HG02938 (cell line): ENCODE measurements around the gene PLCXD1.
"Not testable (repeated sequence)": the region's sequence is repeated elsewhere in the genome, so short reads cannot be mapped to it uniquely, and the experiment has no call there.

Experiments used
- ATAC-seq: cut with Tn5 transposase; IDR thresholded peaks from one replicate; pipeline ENCODE4 v1.9.1; 2021; ENCODE audit warnings: mild to moderate bottlenecking, moderate library complexity; ENCODE audit not compliant: unreplicated experiment

PLCXD1 gene

DNA sequence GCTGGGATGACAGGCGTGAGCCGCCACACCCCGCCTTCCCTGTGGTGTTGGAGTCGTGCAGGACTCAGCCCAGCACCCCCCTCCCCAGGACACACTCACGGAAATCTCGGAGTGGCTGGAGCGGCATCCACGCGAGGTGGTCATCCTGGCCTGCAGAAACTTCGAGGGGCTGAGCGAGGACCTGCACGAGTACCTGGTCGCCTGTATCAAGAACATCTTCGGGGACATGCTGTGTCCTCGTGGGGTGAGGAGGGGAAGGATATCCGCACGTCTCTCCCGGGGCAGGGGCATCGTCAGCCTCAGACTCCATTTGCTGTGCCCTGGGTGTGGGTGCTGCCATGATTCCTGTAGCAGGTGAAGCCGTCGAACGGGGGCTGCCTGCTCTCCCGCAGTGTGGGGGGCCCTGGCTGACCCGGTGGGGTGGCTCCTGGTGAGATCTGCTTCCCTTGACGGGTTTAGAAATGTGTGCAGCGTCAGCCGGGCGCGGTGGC lies 10.3 kb downstream of the PLCXD1 start:
- no peak for ATAC-seq

DNA sequence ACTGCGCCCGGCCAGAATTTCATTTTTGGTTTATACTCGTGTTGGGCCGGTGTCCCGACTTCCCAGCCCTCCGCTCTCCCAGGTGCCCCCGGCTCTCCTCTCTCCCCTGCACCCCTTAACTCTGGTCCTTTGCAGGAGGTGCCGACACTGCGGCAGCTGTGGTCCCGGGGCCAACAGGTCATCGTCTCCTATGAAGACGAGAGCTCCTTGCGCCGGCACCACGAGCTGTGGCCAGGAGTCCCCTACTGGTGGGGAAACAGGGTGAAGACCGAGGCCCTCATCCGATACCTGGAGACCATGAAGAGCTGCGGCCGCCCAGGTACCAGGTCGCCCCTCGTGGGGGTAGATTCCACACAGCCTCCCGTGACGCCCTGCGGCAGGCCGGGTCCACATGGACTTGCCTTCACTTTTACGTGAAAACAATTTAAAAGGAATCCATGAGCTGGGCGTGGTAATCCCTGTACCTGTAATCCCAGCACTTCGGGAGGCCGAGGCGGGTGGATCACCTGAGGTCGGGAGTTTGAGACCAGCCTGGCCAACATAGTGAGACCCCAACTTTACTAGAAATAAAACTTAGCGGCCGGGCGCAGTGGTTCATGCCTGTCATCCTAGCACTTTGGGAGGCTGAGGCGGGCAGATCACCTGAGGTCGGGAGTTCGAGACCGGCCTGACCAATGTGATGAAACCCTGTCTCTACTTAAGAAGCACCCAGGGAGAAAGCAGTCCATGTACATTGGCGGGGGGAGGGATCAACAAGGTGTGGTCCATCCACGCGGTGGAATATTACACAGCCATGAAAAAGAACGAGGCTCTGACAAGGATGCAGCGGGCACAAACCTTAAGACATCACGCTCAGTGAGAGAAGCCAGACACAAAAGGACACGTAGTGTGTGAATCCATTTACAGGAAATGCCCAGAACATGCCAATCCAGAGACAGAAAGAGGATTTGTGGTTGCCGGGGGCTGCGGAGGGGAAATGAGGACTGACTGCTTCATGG lies 12.0 kb downstream of the PLCXD1 start:
- ATAC-seq: no peak

DNA sequence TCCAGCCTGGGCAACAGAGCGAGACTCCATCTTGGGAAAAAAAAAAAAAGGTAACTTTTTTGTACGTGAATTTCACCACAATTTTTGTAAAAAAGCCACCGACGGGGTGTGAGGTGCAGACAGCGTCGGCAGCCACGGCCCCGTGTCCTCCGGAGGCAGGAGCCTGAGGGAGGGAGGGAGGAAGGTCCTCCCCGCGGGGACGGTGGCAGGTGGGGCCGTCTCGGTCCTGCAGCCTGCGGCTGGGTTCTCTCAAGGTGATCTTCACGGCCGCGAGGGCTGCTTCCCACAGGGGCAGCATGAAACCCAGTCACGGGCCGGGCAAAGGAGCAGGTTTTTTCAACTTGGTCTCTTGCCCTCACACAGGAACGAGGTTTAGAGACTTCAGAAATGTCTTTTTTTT lies 14.0 kb downstream of the PLCXD1 start:
- ATAC-seq: no peak

DNA sequence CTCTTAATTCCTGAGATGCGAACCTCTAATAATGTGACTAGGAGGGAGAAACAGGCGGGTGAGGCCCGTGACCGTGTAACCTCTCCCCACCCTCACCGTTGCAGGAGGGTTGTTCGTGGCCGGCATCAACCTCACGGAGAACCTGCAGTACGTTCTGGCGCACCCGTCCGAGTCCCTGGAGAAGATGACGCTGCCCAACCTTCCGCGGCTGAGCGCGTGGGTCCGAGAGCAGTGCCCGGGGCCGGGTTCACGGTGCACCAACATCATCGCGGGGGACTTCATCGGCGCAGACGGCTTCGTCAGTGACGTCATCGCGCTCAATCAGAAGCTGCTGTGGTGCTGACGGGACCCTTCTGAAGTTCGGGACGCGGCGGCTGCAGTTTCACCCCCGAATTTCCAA lies 17.8 kb downstream of the PLCXD1 start:
- ATAC-seq: no peak

DNA sequence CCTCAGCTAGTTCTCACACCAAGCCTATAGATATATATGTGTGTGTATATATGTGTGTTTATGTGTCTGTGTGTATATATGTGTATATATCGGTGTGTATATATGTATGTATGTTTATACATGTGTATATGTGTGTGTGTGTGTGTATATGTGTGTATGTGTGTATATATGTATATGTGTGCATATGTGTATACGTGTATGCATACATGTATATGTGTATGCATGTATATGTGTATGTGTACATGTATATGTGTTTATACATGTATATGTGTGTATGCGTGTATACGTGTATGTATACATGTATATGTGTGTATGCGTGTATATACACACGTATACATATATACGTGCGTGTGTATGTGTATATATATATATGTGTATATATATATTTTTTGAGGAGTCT lies 19.2 kb downstream of the PLCXD1 start:
- ATAC-seq: no peak

DNA sequence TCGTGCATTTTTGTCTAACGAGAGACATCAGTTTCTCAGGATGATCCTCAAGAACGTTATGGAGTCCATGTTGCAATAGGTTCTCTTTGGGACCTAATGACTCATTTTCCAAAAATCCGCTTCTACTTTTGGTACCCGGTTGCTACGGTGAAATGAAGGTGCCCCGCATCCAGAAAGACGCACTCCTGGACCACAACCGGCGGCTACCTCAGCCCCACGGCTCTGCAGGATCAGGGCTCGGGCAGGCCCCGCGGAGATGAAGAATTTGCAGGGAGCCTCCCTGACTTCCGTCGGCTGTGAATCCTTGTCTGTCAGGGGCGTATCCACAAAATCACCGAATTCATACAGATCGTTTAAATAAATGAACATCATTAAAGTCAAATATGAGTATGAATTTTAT lies 21.8 kb downstream of the PLCXD1 start:
- no peak for ATAC-seq

DNA sequence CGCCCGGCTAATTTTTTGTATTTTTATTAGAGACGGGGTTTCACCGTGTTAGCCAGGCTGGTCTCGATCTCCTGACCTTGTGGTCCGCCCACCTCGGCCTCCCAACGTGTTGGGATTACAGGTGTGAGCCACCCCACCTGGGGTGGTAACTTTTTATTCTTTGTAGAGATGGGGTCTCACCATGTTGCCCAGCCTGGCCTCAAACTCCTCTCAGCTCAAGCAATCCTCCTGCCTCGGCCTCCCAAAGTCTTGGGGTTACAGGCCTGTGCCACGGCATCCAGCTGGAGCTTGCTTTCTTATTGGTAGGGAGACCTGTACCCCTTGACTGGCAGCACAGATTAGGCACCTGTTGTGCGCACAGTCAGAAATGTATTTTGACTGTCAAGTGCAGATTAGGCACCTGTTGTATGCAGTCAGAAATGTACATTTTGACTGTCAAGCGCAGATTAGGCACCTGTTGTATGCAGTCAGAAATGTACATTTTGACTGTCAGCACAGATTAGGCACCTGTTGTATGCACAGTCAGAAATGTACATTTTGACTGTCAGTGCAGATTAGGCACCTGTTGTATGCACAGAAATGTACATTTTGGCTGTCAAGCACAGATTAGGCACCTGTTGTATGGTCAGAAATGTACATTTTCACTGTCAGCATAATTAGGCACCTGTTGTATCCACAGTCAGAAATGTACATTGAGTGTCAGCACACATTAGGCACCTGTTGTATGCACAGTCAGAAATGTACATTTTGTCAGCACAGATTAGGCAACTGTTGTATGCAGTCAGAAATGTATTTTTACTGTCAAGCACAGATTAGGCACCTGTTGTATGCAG lies 24.8 kb downstream of the PLCXD1 start:
- not testable (repeated sequence) for ATAC-seq

DNA sequence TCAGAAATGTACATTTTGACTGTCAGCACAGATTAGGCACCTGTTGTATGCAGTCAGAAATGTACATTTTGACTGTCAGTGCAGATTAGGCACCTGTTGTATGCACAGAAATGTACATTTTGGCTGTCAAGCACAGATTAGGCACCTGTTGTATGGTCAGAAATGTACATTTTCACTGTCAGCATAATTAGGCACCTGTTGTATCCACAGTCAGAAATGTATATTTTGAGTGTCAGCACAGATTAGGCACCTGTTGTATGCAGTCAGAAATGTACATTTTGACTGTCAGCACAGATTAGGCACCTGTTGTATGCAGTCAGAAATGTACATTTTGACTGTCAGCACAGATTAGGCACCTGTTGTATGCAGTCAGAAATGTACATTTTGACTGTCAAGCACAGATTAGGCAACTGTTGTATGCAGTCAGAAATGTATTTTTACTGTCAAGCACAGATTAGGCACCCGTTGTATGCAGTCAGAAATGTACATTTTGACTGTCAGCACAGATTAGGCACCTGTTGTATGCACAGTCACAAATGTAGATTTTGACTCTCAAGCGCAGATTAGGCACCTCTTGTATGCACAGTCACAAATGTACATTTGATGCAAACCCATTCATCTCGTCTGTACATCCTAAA lies 25.6 kb downstream of the PLCXD1 start:
- ATAC-seq: not testable (repeated sequence)

DNA sequence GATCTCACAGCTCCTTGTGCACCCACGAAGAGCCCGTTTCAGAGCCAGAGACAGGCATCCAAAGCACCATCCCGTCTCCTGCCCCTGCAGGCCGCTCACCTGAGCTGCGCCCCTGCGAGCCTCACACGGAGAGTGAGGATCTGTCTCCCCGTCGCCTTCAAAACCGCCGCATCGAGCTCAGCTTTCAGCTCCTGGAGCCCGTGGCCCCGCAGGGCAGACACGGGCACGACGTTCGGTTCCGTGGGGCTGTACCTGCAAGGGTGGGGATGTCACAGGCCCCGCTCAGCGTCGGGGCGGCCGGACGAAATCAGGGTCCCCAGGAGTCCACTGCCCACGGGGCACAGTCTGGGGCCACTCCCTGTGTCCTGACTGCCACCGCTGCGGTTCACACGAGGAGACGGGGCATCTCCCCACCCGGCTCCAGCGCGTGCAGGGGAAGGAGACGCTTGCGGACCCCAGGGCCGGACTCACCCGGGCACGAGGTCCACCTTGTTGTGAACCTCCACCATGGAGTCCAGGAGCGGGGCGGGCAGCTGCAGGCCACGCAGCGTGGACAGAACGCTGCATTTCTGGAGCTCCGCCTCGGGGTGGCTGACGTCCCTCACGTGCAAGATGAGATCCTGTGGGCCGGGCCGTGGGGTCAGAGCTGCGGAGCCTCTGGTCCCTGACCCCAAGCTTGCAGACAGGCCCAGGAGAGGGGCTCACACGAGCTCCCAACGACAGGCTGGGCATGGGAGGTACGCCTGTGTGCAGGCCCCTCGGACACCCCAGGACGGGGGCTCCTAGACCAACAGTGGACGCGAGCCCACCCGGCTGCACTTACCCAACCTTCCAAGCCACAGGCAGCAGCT lies 26.3 kb downstream of the PLCXD1 start:
- no peak for ATAC-seq

DNA sequence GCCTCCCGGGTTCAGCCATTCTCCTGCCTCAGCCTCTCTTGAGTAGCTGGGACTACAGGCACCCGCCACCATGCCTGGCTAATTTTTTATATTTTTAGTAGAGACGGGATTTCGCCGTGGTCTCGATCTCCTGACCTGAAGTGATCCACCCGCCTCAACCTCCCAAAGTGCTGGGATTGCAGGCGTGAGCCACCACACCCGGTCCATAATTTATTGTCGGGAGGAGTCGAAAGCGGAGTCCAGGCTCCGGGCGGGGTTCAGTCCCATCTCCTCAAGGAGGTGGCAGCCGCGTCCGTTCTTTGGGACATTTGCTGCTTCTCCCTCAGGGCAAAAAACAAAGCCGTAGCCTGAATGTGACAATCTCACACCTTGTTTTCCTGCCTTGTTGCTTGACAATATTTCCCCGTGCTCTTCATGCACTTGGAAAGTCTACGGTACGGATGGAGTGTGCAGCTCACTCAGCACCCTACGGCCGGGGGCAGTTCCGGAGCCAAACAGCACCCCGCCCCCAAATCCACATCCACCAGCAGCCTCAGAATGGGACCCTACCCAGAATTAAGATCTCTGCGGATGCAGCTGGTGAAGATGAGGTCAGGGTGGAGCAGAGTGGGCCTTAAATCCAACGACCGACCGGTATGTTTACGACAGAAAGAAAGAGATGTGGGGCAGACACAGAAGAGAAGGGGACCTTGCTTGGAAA lies 27.8 kb downstream of the PLCXD1 start:
- ATAC-seq: no peak

DNA sequence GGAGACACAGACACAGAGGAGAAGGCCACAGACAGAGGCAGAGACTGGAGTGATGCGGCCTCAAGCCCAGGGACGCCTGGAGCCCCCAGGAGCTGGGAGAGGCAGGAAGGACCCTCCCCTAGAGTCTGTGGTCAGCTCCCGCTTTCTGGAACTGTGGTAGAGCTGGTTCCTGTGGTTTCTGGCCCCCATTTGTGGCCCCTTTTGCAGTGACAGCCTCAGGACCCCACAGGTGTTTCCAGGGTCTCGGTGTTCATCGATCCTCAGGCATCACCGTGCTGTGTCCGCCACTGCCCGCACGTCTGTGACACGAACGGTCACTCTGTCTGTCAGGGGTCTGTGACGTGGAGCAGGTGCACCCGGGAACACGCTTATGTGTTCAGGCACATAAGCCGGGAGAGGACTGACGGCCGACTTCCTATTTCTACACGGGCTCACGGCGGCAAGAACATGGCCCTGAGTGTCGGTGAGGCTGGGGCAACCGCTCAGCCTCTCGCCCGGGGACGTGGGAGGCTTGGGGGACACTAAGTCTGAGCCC lies 29.5 kb downstream of the PLCXD1 start:
- no peak for ATAC-seq

DNA sequence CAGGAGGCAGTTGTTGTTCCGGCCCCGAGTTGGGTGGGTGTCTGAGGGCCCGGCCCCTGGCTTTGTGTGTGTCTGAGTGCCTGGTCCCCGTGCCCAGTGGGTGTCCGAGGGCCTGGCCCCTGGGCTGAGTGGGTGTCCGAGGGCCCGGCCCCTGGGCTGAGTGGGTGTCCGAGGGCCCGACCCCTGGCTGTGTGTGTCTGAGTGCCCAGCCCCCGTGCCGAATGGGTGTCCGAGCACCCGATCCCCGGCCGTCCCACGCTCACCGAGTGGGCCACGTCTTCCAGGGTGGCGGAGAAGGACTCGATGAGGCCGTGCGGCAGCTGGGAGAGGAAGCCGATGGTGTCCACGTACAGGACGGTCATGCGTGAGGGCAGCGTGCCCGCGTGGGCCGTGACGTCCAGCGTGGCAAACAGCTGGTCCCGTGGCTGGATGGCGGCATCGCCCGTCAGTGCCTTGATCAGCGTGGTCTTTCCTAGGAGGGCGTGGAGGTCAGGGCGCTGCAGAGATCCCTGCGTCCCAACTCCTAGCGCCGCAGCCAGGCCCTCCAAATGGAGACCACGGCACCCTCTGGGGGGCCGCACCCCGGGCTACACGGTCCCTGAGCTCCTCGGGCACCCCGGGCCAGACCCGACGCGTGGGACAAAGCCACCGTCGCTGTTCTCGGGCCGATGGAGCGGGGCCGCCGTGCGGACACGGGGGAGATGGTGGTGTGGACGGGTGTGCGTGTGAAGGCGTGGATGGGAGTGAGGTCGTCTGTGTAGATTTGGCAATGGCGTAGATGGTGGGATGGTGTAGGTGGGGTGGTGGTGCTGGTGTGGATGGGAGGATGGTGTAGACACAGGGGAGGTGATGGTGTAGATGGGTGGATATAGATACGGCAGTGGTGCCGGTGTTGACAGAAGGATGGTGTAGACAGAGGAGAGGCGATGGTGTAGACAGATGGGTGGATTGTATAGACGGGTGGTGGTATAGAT lies 30.3 kb downstream of the PLCXD1 start:
- no peak for ATAC-seq

DNA sequence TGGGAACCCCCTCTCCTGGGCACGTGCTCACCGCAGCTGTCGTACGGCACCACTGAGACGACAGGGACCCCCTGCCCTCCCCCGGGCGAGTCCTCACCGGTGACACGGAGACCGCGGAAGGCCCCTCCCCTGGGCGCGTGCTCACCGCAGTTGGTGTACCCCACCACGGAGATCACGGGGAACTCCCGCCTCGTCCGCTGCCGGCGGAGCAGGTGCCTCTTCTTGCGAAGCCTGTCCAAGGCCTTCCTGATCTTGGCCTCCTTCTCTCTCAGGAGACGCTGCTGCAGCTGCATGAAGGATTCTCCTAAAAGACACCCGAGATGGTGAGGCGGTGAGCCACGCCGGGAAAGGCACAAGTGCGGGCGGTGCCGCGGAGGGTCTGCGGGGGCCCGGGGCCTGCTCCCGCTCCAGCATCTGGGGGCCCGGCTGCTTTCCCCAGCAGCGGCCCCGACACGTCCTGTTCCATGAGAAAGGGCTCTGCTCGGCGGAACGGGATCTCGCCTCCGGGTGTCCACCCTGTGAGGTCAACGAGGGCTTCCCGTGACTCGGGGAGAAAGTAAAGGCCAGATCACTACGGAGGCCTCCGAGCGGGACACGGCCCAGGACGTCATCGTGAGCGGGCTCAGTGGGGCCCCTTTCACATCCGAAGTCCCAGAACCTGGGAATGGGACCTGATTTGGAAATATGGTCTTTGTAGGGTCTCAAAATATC lies 31.6 kb downstream of the PLCXD1 start:
- no peak for ATAC-seq

DNA sequence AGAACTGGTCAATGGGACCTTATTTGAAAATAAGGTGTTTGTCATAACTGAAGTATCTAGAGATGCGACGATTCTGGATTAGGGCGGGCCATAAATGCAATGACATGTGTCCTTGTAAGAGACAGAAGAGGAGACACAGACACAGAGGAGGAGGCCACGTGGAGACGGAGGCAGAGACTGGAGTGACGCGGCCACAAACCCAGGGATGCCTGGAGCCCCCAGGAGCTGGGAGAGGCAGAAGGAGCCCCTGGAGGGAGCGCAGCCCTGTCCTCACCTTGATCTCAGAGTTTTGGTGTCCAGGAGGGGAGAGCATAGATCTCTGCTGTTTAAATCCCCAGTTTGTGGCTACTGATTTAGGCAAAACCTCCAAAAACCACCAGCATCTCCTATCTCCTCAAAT lies 32.4 kb downstream of the PLCXD1 start:
- ATAC-seq: no peak

DNA sequence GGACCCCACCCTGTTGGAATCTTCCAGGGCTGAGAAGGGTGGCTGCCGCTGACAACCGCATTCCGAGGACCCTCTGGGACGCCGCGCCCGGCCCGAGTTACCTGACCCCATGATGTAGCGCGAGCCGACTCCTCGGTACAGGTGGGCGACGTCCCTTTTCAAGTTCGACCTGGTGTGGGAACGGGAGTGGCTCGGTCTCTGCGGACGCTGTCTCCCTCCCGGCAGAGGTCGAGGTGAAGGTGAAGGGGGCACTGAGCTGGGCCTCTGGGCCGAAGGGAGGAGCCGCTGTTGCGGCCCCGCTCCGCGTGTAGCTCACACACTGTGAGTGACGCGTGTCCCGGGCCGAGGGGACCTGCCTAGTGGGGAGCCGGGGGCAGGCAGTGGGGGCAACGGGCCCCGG lies 32.9 kb downstream of the PLCXD1 start:
- no peak for ATAC-seq

DNA sequence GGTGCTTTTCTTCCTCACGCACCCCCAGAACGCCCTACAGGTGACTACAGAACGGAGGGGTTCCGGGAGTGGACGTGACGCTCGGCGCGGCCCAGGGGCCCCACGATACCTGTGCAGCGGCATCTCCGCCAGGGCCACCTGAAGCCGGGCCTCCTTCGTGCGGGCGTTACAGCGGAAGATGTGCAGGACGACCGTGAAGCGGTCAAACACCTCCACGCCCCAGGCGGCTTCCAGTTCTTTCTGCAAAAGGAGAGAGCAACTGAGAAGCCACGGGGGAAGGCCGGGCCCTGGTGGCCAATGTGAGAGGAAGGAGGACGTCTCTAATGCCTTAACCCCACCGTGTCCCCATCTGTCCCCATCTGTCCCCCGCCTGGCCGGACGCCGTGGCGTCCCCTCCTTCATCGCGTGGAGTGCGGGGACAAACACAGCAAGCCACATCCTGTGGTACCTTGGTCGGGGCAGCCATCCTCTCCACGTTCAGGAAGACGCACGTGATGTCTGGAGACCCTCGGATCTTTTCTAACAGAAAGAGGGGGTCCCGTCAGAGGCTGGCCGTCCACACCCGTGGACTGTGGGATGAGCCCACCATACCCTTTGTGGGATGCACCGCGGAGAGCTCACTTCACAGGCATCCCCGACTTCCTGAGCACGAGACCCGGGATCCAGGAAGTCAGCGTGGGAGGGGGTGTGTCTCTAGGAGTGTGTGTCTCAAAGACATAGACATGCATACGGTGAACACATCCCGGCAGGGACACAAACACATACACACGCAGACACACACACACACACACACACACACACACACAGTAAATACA lies 33.8 kb downstream of the PLCXD1 start:
- no peak for ATAC-seq
